Tongue (tissue), 2 donors: ENCODE data around the gene WWOX. TPM values are rescaled to one million over a fixed set of nuclear protein-coding genes. Genes with fewer than 3 reads are reported as not detected.
"Not testable (repeated sequence)": the region's sequence is repeated elsewhere in the genome, so short reads cannot be mapped to it uniquely, and the experiment has no call there.

ENCODE experiments used
- DNase-seq: peaks from one replicate; pipeline ENCODE4 v3.0.0-alpha.2; 2015
- total RNA-seq: library from RNA; depleted of rRNA; stranded (reverse); fragments of >200 nt; gene quantifications from one replicate; pipeline ENCODE4 v1.2.3, GENCODE V29; 2014

The WWOX gene
- total RNA-seq, 1 donor from 2014 or later, result 60.5 TPM

- DNase-seq, result no peak
These were observed 1085.1 kb downstream of the WWOX start for GRCh38 chr16:79184464-79185030.

GRCh38 chr16:79185711-79186110 lies 1086.3 kb downstream of the WWOX start:
- peak; percentile 7 for DNase-seq

- DNase-seq, result no peak
These were observed 1086.7 kb downstream of the WWOX start for GRCh38 chr16:79186196-79186595.

- DNase-seq, result no peak
These were observed 1088.8 kb downstream of the WWOX start for GRCh38 chr16:79188115-79188738.

- DNase-seq, result no peak
These were observed 1089.3 kb downstream of the WWOX start for GRCh38 chr16:79188739-79189122.

- DNase-seq, result no peak
These were observed 1091.1 kb downstream of the WWOX start for GRCh38 chr16:79190542-79190941.

- no peak for DNase-seq
These were observed 1092.5 kb downstream of the WWOX start for GRCh38 chr16:79191933-79192332.

GRCh38 chr16:79192904-79193303 lies 1093.5 kb downstream of the WWOX start:
- DNase-seq, result no peak

- peak; percentile 27 for DNase-seq
These were observed 1094.8 kb downstream of the WWOX start for GRCh38 chr16:79194291-79194690.

- no peak for DNase-seq
These were observed 1096.5 kb downstream of the WWOX start for GRCh38 chr16:79195938-79196337.

- peak; percentile 10 for DNase-seq
These were observed 1102.0 kb downstream of the WWOX start for GRCh38 chr16:79201436-79201835.

GRCh38 chr16:79202977-79203376 lies 1103.5 kb downstream of the WWOX start:
- no peak for DNase-seq

GRCh38 chr16:79204486-79204885 lies 1105.0 kb downstream of the WWOX start:
- DNase-seq, result no peak

- no peak for DNase-seq
These were observed 1107.4 kb downstream of the WWOX start for GRCh38 chr16:79206889-79207288.

GRCh38 chr16:79209308-79209707 lies 1109.9 kb downstream of the WWOX start:
- no peak for DNase-seq

GRCh38 chr16:79210607-79211006 lies 1111.2 kb downstream of the WWOX start:
- DNase-seq, result no peak

- DNase-seq, result peak; percentile 79
These were observed 1112.1 kb downstream of the WWOX start for GRCh38 chr16:79211586-79211985.

GRCh38 chr16:79212114-79212791 lies 1112.8 kb downstream of the WWOX start:
- peak; percentile 19 for DNase-seq

GRCh38 chr16:79213214-79213613 lies 1113.8 kb downstream of the WWOX start:
- no peak for DNase-seq

GRCh38 chr16:79215289-79215688 lies 1115.8 kb downstream of the WWOX start:
- DNase-seq, result no peak

GRCh38 chr16:79217375-79218011 lies 1118.0 kb downstream of the WWOX start:
- no peak for DNase-seq

GRCh38 chr16:79218351-79218750 lies 1118.9 kb downstream of the WWOX start:
- no peak for DNase-seq

- DNase-seq, result not testable (repeated sequence)
These were observed 1126.5 kb downstream of the WWOX start for GRCh38 chr16:79225994-79226393.
